Measurements from ENCODE around the gene FAM72A.

- TF ChIP-seq CTCF (IDR thresholded peaks at IDR 0.05) (no peak), POLR2AphosphoS5 (IDR thresholded peaks at IDR 0.05; ENCODE audit: insufficient read depth in 1 of 2, low read depth in 1 of 2) (no peak)
Observed at GRCh38 chr1:206145771-206146290, 56.8 kb downstream of the FAM72A start.
